Kasumi-1 (cell line): ENCODE measurements around the gene SH3PXD2A.
"Not testable (repeated sequence)": the region's sequence is repeated elsewhere in the genome, so short reads cannot be mapped to it uniquely, and the experiment has no call there.

Source experiments
- DNase-seq, 2 experiments: peaks; one replicate each; lab custom pipeline; 2025; lab: John Stamatoyannopoulos, UW

The SH3PXD2A gene

GRCh38 chr10:103834436-103835095 lies 20.8 kb downstream of the SH3PXD2A start:
- no peak for DNase-seq

GRCh38 chr10:103833731-103834365 lies 21.5 kb downstream of the SH3PXD2A start:
- no peak for DNase-seq

GRCh38 chr10:103832806-103833205 lies 22.6 kb downstream of the SH3PXD2A start:
- no peak for DNase-seq

- DNase-seq, result no peak
Measured at GRCh38 chr10:103829838-103830465, 25.4 kb downstream of the SH3PXD2A start.

GRCh38 chr10:103829278-103829677 lies 26.1 kb downstream of the SH3PXD2A start:
- DNase-seq, result no peak

- DNase-seq, result no peak
Measured at GRCh38 chr10:103828587-103829197, 26.7 kb downstream of the SH3PXD2A start.

GRCh38 chr10:103828107-103828506 lies 27.3 kb downstream of the SH3PXD2A start:
- DNase-seq, result no peak

GRCh38 chr10:103826885-103827284 lies 28.5 kb downstream of the SH3PXD2A start:
- no peak for DNase-seq

- no peak for DNase-seq
Measured at GRCh38 chr10:103824281-103824680, 31.1 kb downstream of the SH3PXD2A start.

GRCh38 chr10:103823706-103824272 lies 31.6 kb downstream of the SH3PXD2A start:
- DNase-seq, result no peak

GRCh38 chr10:103822800-103823199 lies 32.6 kb downstream of the SH3PXD2A start:
- no peak for DNase-seq

- no peak for DNase-seq
Measured at GRCh38 chr10:103822107-103822716, 33.2 kb downstream of the SH3PXD2A start.

- DNase-seq, result peak; percentile 25 to 45
Measured at GRCh38 chr10:103820101-103821062, 35.0 kb downstream of the SH3PXD2A start.

- DNase-seq, result no peak
Measured at GRCh38 chr10:103819493-103819892, 35.9 kb downstream of the SH3PXD2A start.

GRCh38 chr10:103818765-103819374 lies 36.5 kb downstream of the SH3PXD2A start:
- DNase-seq, result no peak

GRCh38 chr10:103818105-103818504 lies 37.3 kb downstream of the SH3PXD2A start:
- DNase-seq, result no peak

GRCh38 chr10:103816431-103816830 lies 38.9 kb downstream of the SH3PXD2A start:
- DNase-seq, result no peak

GRCh38 chr10:103814626-103815370 lies 40.6 kb downstream of the SH3PXD2A start:
- no peak for DNase-seq

- no peak for DNase-seq
Measured at GRCh38 chr10:103814105-103814504, 41.3 kb downstream of the SH3PXD2A start.

GRCh38 chr10:103813312-103813711 lies 42.1 kb downstream of the SH3PXD2A start:
- DNase-seq, result not testable (repeated sequence)
